H1 (cell line): ENCODE data around the gene DDX19B. TPM values are rescaled to one million over a fixed set of nuclear protein-coding genes. Genes with fewer than 3 reads are reported as not detected.

Experiments used
- CBX5 ChIP-seq: fragments of 300-800, 300-1000 bp; sonication (generic); IDR thresholded peaks from 2 replicates; pipeline ENCODE4 v1.7.1; 2016; ENCODE audit warnings: antibody characterized with exemption, low read length, low read depth
- EP300 ChIP-seq, 2 experiments: IDR thresholded peaks; 1 replicate in 1 of 2; 2 replicates in 1 of 2; pipeline ENCODE4 v1.6.1; 2011 to 2012; ENCODE audit warnings: low read depth in 2 of 2, low read length in 2 of 2, mild to moderate bottlenecking in 2 of 2, borderline replicate concordance in 1 of 2, inconsistent platforms in 1 of 2, moderate library complexity in 1 of 2
- HDAC2 ChIP-seq, 2 experiments: fragments of 300-600 bp in 1 of 2; sonication (generic) in 1 of 2; IDR thresholded peaks; 2 replicates each; pipeline ENCODE4 v1.6.1; 2011 to 2012; ENCODE audit warnings: low read depth in 2 of 2, low read length in 2 of 2, mild to moderate bottlenecking in 2 of 2, moderate library complexity in 2 of 2, borderline replicate concordance in 1 of 2, inconsistent platforms in 1 of 2
- SIN3A ChIP-seq, 2 experiments: IDR thresholded peaks in 1 of 2; conservative IDR thresholded peaks in 1 of 2; 2 replicates each; pipeline ENCODE4 v1.6.1; 2011 to 2012; ENCODE audit warnings: low read length in 2 of 2, improper control_type of control experiment in 1 of 2, low read depth in 1 of 2, mild to moderate bottlenecking in 1 of 2
- TAF7 ChIP-seq: optimal IDR thresholded peaks from 2 replicates; pipeline ENCODE3; 2011; ENCODE audit warnings: low read depth, mild to moderate bottlenecking, inconsistent platforms, low read length, moderate library complexity, borderline replicate concordance
- TCF12 ChIP-seq: IDR thresholded peaks from 2 replicates; pipeline ENCODE4 v1.6.1; 2011; ENCODE audit warnings: low read depth, mild to moderate bottlenecking, low read length
- YY1 ChIP-seq: IDR thresholded peaks from 2 replicates; pipeline ENCODE4 v1.6.1; 2011; ENCODE audit warnings: low read depth, mild to moderate bottlenecking, low read length
- polyA plus RNA-seq, 7 experiments: library from polyadenylated mRNA; depleted of rRNA in 3 of 7; stranded (reverse) in 5 of 7; unstranded in 2 of 7; fragments of >200 nt in 5 of 7; fragments of 200-250 nt in 2 of 7; gene quantifications; 1 replicate in 5 of 7; 2 replicates in 1 of 7; 4 replicates in 1 of 7; pipeline versions ENCODE4 v1.2.1 to v1.2.3, GENCODE V29; 2011 to 2013; ENCODE audit warnings: missing spikeins in 2 of 7, mixed read lengths in 2 of 7
- total RNA-seq: library from RNA; stranded (reverse); fragmentation: NEBNext Ultra II Directional; extraction: Animal tissue kit (Norgen Biotek cat#: 25700); gene quantifications from 2 replicates; pipeline ENCODE4 v1.2.1, GENCODE V29; 2021
- TF ChIP-seq, protein P1 (sequence below): fragments of 300-600 bp; sonication (generic); IDR thresholded peaks from 2 replicates; pipeline ENCODE4 v1.7.1; 2012; ENCODE audit warnings: low read length, moderate library complexity, mild to moderate bottlenecking, inconsistent platforms; ENCODE audit not compliant: insufficient replicate concordance

The DDX19B gene
- total and polyA plus RNA-seq, 2 of the 8 experiments (the other 6 are each of a cell fraction or from before 2014, with no cell fraction given): 40.5 to 42.7 TPM

DNA sequence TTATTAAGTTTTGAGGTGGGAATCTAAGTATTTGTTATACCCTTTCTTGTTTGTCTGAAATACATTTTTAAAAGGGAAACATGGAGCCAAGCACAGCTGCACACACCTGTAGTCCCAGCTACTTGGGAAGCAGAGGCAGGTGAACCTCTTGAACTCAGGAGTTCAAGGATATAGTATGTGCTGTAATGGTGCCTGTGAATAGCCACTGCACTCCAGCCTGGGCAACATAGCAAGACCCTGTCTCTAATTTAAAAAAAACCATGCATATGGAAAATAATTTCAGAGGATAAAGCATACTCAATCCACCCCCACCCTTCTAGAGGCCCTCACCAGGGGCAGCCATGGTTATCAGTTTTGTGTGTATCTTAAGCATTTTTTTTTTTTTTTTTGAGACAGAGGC lies 3.4 kb upstream of the DDX19B start (continued):
- TF ChIP-seq, protein P1, sequence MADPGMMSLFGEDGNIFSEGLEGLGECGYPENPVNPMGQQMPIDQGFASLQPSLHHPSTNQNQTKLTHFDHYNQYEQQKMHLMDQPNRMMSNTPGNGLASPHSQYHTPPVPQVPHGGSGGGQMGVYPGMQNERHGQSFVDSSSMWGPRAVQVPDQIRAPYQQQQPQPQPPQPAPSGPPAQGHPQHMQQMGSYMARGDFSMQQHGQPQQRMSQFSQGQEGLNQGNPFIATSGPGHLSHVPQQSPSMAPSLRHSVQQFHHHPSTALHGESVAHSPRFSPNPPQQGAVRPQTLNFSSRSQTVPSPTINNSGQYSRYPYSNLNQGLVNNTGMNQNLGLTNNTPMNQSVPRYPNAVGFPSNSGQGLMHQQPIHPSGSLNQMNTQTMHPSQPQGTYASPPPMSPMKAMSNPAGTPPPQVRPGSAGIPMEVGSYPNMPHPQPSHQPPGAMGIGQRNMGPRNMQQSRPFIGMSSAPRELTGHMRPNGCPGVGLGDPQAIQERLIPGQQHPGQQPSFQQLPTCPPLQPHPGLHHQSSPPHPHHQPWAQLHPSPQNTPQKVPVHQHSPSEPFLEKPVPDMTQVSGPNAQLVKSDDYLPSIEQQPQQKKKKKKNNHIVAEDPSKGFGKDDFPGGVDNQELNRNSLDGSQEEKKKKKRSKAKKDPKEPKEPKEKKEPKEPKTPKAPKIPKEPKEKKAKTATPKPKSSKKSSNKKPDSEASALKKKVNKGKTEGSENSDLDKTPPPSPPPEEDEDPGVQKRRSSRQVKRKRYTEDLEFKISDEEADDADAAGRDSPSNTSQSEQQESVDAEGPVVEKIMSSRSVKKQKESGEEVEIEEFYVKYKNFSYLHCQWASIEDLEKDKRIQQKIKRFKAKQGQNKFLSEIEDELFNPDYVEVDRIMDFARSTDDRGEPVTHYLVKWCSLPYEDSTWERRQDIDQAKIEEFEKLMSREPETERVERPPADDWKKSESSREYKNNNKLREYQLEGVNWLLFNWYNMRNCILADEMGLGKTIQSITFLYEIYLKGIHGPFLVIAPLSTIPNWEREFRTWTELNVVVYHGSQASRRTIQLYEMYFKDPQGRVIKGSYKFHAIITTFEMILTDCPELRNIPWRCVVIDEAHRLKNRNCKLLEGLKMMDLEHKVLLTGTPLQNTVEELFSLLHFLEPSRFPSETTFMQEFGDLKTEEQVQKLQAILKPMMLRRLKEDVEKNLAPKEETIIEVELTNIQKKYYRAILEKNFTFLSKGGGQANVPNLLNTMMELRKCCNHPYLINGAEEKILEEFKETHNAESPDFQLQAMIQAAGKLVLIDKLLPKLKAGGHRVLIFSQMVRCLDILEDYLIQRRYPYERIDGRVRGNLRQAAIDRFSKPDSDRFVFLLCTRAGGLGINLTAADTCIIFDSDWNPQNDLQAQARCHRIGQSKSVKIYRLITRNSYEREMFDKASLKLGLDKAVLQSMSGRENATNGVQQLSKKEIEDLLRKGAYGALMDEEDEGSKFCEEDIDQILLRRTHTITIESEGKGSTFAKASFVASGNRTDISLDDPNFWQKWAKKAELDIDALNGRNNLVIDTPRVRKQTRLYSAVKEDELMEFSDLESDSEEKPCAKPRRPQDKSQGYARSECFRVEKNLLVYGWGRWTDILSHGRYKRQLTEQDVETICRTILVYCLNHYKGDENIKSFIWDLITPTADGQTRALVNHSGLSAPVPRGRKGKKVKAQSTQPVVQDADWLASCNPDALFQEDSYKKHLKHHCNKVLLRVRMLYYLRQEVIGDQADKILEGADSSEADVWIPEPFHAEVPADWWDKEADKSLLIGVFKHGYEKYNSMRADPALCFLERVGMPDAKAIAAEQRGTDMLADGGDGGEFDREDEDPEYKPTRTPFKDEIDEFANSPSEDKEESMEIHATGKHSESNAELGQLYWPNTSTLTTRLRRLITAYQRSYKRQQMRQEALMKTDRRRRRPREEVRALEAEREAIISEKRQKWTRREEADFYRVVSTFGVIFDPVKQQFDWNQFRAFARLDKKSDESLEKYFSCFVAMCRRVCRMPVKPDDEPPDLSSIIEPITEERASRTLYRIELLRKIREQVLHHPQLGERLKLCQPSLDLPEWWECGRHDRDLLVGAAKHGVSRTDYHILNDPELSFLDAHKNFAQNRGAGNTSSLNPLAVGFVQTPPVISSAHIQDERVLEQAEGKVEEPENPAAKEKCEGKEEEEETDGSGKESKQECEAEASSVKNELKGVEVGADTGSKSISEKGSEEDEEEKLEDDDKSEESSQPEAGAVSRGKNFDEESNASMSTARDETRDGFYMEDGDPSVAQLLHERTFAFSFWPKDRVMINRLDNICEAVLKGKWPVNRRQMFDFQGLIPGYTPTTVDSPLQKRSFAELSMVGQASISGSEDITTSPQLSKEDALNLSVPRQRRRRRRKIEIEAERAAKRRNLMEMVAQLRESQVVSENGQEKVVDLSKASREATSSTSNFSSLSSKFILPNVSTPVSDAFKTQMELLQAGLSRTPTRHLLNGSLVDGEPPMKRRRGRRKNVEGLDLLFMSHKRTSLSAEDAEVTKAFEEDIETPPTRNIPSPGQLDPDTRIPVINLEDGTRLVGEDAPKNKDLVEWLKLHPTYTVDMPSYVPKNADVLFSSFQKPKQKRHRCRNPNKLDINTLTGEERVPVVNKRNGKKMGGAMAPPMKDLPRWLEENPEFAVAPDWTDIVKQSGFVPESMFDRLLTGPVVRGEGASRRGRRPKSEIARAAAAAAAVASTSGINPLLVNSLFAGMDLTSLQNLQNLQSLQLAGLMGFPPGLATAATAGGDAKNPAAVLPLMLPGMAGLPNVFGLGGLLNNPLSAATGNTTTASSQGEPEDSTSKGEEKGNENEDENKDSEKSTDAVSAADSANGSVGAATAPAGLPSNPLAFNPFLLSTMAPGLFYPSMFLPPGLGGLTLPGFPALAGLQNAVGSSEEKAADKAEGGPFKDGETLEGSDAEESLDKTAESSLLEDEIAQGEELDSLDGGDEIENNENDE: no peak
- no peak for TF ChIP-seq SIN3A (conservative IDR thresholded peaks at IDR 0.05 in 1 of 2, IDR thresholded peaks at IDR 0.05 in 1 of 2; ENCODE audit: low read depth in 1 of 2, low read length in 2 of 2)
- no peak for TF ChIP-seq HDAC2 (IDR thresholded peaks at IDR 0.05; ENCODE audit: borderline replicate concordance in 1 of 2, low read depth in 2 of 2, low read length in 2 of 2)
- no peak for TF ChIP-seq CBX5
- TF ChIP-seq TCF12: no peak
- TF ChIP-seq YY1: no peak
- no peak for TF ChIP-seq TAF7
- no peak for TF ChIP-seq EP300 (IDR thresholded peaks at IDR 0.05; ENCODE audit: borderline replicate concordance in 1 of 2, low read depth in 2 of 2, low read length in 2 of 2)
